GM12892 (cell line): ENCODE measurements around the gene MMP10.
"Not testable (repeated sequence)": the region's sequence is repeated elsewhere in the genome, so short reads cannot be mapped to it uniquely, and the experiment has no call there.

Source experiments
- DNase-seq: peaks from one replicate; pipeline ENCODE4 v3.0.0; 2011; ENCODE audit not compliant: insufficient read length
- FAIRE-seq: peaks from 2 replicates; lab custom pipeline; 2011; peaks lifted over from hg19 to GRCh38; lab: Jason Lieb, UNC
- POLR2A ChIP-seq: IDR thresholded peaks from 2 replicates; pipeline ENCODE4 v1.6.1; 2011; ENCODE audit warnings: low read depth, low read length, control low read depth
- POLR2AphosphoS5 ChIP-seq: IDR thresholded peaks from 2 replicates; pipeline ENCODE4 v1.6.1; 2011; ENCODE audit warnings: low read depth, low read length, control low read depth
- TAF1 ChIP-seq: IDR thresholded peaks from 2 replicates; pipeline ENCODE4 v1.6.1; 2011; ENCODE audit warnings: low read depth, mild to moderate bottlenecking, control low read depth, low read length, borderline replicate concordance

MMP10 gene

DNA sequence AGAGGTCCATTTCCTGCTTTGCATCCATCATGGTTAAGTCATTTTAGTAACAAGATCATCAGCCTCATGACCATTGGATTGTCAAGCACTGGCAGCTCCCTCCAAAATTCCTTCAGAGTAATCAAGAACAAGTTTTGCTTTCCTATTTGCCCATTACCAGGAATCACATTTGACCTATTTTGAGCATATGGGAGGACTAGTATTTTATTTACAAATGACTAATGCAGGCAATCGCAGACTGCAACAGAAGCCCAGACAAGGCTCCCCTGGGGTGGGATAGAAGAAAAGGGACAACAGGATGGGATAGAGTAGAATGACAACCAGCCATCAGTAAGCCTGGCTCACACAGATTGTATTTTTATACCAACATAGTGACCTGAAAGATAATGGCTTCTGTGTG is 9.1 kb downstream of the MMP10 start:
- FAIRE-seq: no peak

DNA sequence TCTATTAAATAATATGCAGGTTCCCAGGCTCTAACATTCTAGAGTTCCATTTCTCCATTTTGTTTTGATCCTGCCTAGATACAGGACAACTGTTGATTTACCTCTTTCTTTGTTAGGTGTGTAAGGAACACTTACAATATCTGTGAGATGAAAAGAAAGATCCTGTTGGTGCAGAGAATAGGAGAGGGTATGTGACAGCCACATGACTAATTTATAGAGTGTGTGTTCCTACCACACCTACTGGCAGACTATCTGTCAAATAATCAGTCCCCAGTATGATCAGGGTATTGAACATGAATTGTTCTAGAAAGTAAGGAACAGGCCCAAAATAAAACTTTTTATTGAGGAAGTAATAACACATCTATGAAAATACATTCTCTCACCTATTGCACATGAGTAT is 10.2 kb downstream of the MMP10 start:
- FAIRE-seq (no peak), DNase-seq (no peak)
- TF ChIP-seq POLR2A: no peak
- TF ChIP-seq TAF1: no peak
- TF ChIP-seq POLR2AphosphoS5: no peak

More for the DNA sequence above, 9.1 kb downstream of the MMP10 start:
- DNase-seq: no peak
- no peak for TF ChIP-seq TAF1
- TF ChIP-seq POLR2AphosphoS5: no peak
- TF ChIP-seq POLR2A: no peak

DNA sequence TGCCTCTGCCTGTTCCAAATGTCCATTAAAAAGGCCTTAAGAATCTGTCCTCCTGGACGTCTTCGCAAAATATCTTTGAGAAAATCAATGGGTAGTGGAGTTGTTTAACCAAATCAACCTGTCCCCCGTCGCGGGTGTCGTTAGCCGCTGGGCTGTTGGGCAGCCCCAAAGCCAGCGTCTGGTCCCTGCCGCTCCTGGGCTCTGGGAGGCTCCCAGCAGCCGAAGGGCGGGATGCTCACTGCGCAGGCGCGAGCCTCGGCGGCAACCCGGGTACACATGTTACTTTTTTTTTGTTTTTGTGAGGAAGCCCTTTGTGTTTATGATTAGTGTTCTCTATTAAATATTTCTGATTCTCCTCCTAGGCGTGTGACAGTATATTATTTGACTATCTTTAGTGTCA is 12.6 kb downstream of the MMP10 start:
- DNase-seq (no peak), FAIRE-seq (no peak)
- TF ChIP-seq TAF1: no peak
- no peak for TF ChIP-seq POLR2A
- TF ChIP-seq POLR2AphosphoS5: no peak

DNA sequence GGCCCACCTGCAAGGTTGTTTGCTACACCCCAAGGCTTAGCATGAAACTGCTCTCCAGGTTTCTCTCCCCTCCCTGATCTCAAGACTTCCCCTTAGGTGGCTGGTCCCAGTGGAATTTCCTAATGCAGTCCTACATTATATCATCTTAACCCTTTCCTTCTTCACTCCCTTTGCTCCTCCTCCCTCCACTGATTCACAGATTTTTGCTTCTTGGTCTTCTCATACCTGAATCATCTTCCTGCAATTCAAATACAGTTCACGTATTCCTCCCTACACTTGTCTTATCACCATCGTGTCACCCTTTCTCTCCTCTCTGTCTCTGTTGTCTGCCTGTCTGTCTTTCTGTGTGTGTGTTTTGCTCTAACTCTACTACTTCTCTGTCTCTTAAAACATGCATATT is 17.0 kb downstream of the MMP10 start:
- no peak for FAIRE-seq
- no peak for DNase-seq
- TF ChIP-seq POLR2AphosphoS5 (no peak), TAF1 (no peak), POLR2A (no peak)

DNA sequence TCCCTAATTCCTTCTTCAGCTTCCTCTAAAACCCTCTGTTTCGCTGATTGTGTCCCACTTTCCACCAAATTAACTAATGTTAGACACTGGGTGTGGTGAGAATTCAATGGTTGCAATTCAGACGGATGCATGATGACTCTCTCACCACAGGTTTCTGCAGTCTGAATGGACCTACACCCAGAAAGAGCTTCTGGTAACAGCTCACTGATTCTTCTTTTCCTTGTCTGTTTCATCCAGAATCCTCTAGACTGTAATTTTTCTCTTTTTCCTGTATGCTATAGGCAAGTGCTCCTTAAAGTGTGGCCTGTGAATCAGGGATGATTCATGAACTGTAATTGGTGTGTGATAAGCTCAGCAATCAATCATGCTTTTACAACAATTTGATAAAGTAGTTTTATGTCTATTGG is 18.1 kb downstream of the MMP10 start:
- no peak for FAIRE-seq

DNA sequence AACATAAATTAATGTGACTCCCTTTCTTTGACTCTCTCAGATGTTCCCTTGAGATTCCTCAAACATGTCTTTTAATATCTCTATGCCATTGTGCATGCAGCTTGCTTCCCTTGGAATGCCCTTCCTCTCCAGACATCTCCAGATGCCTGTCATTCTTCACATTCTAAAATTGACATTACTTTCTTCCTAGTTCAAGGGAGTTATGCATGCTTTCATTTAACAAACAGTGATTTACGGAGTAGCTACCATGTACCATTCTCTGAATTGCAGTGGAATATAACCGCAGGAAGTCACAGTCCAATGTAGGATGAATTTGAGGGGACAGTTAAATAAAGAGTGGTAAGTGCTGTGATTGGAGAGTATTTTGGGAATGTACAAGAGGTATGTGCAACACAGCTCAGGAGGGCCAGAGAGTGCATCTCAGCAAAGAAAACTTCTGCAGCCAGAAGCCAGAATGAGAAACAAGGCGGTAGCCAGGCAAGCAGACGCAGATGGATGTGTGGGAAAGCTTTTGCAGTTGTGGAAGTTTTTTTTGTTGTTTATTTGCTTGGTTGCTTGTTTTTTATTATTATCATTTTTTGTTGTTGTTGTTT is 18.7 kb downstream of the MMP10 start:
- FAIRE-seq (no peak), DNase-seq (no peak)
- TF ChIP-seq POLR2A: no peak
- TF ChIP-seq POLR2AphosphoS5: no peak
- no peak for TF ChIP-seq TAF1

More for the DNA sequence above, 18.1 kb downstream of the MMP10 start:
- TF ChIP-seq TAF1 (no peak), POLR2A (no peak), POLR2AphosphoS5 (no peak)
- no peak for DNase-seq

DNA sequence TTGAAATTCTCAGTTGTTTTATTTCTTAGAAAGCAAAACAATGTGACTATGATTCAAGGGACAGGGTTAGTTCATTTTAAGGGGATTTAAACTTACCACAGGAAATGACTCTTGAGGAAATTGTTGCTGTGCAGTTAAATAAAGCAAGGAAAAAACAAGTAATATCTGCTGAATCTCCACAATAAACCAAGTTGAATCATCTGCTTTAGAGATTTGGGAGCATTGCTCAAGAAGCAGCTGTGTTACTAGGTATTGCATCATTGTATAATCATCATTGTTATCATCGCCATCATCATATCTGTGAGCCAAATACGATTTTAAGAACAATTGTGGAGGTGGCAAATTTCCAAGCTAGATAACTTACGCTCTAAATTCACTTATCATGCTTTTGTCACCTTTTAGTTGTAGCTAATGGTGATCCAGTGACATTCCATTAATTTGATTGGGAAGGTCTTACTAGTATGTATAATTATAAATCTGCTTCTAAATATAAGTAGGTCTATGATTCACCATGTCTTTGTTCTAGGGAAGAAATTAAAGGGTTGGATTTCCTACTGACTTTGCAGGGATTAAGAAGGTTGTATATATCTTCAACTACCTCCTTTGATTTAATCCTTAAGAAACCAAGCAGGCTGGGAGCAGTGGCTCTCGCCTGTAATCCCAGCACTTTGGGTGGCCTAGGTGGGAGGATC is 19.9 kb downstream of the MMP10 start:
- TF ChIP-seq POLR2A (no peak), TAF1 (no peak), POLR2AphosphoS5 (no peak)
- FAIRE-seq: no peak
- DNase-seq: no peak

DNA sequence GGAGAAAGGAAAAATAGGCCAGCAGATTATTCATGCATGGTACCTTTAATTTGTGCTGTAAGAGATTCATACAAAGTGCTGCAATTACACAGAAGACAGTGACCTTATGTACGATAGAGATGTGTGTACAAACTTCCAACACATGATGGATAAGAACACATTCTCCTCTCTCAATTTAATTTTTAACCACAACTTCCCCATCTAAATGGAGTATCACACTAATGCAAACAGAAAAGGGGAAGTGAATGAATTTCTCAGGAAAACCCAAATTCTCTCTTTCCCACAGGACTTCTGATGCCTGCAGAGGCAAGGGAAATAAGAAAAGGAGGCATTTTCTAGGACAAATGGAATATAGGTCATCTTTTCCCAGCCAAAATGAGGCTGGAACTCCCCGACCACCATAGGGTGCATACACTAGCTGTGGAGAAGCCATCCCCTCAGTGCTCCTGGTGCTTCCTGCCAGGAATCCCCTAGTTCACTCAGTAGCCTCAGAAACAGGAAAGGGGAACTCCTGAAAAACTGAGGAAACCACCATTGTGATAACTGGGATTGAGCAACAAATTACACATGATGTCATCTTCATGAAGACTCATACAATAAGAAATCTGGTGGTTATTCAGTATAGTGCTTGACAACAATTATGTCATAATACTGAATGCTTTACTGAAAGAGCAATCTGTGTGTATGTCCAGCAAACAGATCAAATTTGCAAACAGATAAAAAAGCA is 22.4 kb downstream of the MMP10 start:
- no peak for FAIRE-seq
- DNase-seq: no peak
- TF ChIP-seq POLR2AphosphoS5 (no peak), TAF1 (no peak), POLR2A (no peak)

DNA sequence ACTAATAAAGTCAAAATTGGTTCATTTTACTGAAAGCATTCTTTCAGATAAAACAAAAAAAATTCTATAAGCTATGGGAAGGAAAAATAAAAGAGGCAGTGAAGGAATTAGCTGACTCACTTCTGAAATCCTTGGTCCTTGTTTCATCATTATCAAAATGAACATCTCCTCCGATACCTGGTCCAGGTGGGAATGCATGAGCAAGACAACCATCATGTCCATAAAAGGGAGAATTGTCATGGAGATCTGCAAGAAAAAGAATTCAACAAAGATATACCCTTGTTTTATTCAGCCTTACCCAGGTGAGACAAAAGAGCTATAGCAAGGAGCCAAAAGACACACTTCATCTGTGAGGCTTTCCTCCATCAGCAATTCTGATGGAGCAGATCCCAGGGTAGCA is 27.2 kb downstream of the MMP10 start:
- no peak for TF ChIP-seq POLR2A
- TF ChIP-seq TAF1: no peak
- TF ChIP-seq POLR2AphosphoS5: no peak
- no peak for FAIRE-seq

DNA sequence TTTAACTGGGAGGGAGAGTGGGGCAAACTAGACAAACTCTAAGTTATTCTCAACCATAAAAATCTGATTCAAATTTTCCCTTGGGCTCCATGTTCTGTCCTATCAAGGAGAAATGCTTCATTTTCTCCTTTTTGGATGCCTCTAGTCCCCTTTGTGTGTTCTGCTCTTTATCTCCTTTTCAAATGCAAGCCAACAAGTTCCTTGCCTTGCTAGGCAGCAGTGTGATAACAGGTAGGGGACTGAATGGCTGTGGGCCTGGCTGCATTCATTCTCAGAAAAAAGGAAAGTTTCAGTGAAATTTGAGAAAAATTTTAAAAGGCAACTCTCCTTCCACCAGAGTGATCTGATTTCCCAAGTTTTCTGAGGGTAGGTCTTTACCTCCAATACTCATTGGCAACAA is 28.8 kb downstream of the MMP10 start:
- TF ChIP-seq POLR2A (no peak), TAF1 (no peak), POLR2AphosphoS5 (no peak)
- FAIRE-seq: no peak
- no peak for DNase-seq

More for the DNA sequence above, 27.2 kb downstream of the MMP10 start:
- DNase-seq: no peak

DNA sequence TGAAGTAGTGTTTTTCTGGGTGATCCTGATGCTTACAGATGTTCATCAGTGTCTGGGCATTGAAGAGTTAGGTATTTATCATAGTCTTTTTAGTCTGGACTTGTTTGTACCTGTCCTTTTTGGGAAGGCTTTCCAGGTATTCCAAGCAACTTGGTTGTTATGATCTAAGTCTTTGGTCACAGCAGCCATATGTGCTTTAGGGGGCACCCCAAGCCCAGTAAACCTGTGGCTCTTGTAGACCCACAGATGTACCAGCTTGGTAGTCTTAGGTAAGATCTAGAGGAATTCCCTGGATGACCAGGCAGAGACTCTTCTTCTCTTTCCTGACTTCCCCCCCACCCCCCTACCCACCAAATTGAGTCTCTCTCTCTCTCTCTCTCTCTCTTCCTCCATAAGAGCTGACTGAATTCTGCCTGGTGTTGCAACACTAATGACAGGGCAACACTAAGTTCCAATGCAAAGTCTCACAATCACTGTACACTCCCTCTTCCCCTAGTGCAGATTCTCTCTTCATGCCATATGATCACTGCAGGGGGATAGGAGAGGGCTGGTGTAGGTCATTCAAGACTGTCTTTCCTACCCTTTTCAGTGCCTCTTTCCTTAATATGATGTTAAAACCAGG is 31.2 kb downstream of the MMP10 start:
- FAIRE-seq (no peak), DNase-seq (no peak)
- TF ChIP-seq POLR2AphosphoS5: no peak
- TF ChIP-seq TAF1: no peak
- no peak for TF ChIP-seq POLR2A

DNA sequence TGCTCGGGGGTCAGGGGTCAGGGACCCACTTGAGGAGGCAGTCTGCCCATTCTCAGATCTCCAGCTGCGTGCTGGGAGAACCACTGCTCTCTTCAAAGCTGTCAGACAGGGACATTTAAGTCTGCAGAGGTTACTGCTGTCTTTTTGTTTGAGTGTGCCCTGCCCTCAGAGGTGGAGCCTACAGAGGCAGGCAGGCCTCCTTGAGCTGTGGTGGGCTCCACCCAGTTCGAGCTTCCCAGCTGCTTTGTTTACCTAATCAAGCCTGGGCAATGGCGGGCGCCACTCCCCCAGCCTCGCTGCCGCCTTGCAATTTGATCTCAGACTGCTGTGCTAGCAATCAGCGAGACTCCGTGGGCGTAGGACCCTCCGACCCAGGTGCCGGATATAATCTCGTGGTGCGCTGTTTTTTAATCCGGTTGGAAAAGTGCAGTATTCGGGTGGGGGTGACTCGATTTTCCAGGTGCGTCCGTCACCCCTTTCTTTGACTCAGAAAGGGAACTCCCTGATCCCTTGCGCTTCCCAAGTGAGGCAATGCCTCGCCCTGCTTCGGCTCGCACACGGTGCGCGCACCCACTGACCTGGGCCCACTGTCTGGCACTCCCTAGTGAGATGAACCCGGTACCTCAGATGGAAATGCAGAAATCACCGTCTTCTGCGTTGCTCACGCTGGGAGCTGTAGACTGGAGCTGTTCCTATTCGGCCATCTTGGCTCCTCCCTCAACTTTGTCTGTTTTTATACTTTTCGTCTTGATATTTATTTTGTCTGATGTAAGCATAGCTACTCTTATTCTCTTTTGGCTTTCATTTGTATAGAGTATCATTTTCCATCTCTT is 33.5 kb downstream of the MMP10 start:
- not testable (repeated sequence) for FAIRE-seq, DNase-seq
